Endothelial cell of umbilical vein (primary cell): ENCODE data around the gene GLP2R. TPM values are rescaled to one million over a fixed set of nuclear protein-coding genes. Genes with fewer than 3 reads are reported as not detected.

Experiments used
- BruUV-seq: library from RNA; stranded (reverse); fragments of 400-500 nt; replicated peaks from 2 replicates; lab custom pipeline; 2021; lab: Mats Ljungman, UMichigan
- CTCF ChIA-PET: fragments of 300-600, 350-600 bp; sonication (Branson Sonifier 250); formaldehyde crosslinking; loops from one replicate; lab custom pipeline; 2021; ENCODE audit warnings: antibody characterized with exemption, inconsistent platforms; lab: Charles Lee
- POLR2A ChIA-PET: fragments of 300-600, 350-600 bp; sonication (Branson Sonifier 250); formaldehyde crosslinking; loops from one replicate; lab custom pipeline; 2021; ENCODE audit warnings: antibody characterized with exemption, inconsistent platforms; lab: Charles Lee
- DNase-seq: peaks from one replicate; pipeline ENCODE4 v3.0.0-alpha.2; 2011; ENCODE audit warnings: low read depth, low spot score
- FAIRE-seq: peaks from 2 replicates; lab custom pipeline; 2011; peaks lifted over from hg19 to GRCh38; lab: Jason Lieb, UNC
- H2AFZ ChIP-seq: 2 replicates; pipeline ENCODE4 v1.6.0; 2012; ENCODE audit warnings: low read depth, low read length, control low read depth, inconsistent platforms
- H3K27ac ChIP-seq: 2 replicates; pipeline ENCODE4 v1.5.1; 2011; ENCODE audit warnings: low read depth, mild to moderate bottlenecking, control low read depth, low read length, moderate library complexity; ENCODE audit not compliant: insufficient read depth
- H3K27me3 ChIP-seq, 2 experiments: 2 replicates each; pipeline versions ENCODE4 v1.6.0 to v1.6.1; 2011; ENCODE audit warnings: low read length in 2 of 2, mixed read lengths in 1 of 2; ENCODE audit not compliant: control insufficient read depth in 2 of 2, insufficient read depth in 2 of 2
- H3K36me3 ChIP-seq, 2 experiments: 2 replicates in 1 of 2; 3 replicates in 1 of 2; pipeline ENCODE4 v1.5.1; 2011; ENCODE audit warnings: low read length in 2 of 2, mild to moderate bottlenecking in 1 of 2, moderate library complexity in 1 of 2; ENCODE audit not compliant: control insufficient read depth in 2 of 2, insufficient read depth in 2 of 2; ENCODE audit errors: extremely low read depth in 1 of 2
- H3K4me1 ChIP-seq: 3 replicates; pipeline ENCODE4 v1.5.1; 2011; ENCODE audit warnings: mild to moderate bottlenecking, low read length; ENCODE audit not compliant: control insufficient read depth, insufficient read depth; ENCODE audit errors: extremely low read depth
- H3K4me2 ChIP-seq: 2 replicates; pipeline ENCODE4 v1.6.1; 2011; ENCODE audit warnings: low read length, control low read depth, mixed read lengths; ENCODE audit not compliant: insufficient read depth
- H3K4me3 ChIP-seq, 3 experiments: fragments of 200-600 bp in 1 of 3; sonication (generic), shearing (Covaris generic) in 1 of 3; replicated peaks in 1 of 3; 2 replicates each; pipeline ENCODE4 v1.5.1; 2011 to 2016; ENCODE audit warnings: control low read depth in 3 of 3, low read length in 3 of 3, mild to moderate bottlenecking in 2 of 3, inconsistent platforms in 1 of 3, low read depth in 1 of 3, moderate library complexity in 1 of 3; ENCODE audit not compliant: insufficient read depth in 1 of 3
- H3K79me2 ChIP-seq: 2 replicates; pipeline ENCODE4 v1.6.0; 2012; ENCODE audit warnings: low read length, inconsistent platforms; ENCODE audit not compliant: control insufficient read depth, insufficient read depth
- H3K9ac ChIP-seq: replicated peaks from 2 replicates; pipeline ENCODE3; 2011; ENCODE audit warnings: low read length, control low read depth; ENCODE audit not compliant: insufficient read depth; ENCODE audit errors: extremely low read depth
- H3K9me1 ChIP-seq: replicated peaks from 3 replicates; pipeline ENCODE4 v1.6.0; 2011; ENCODE audit warnings: mild to moderate bottlenecking, low read length; ENCODE audit not compliant: control insufficient read depth, insufficient read depth; ENCODE audit errors: extremely low read depth
- H3K9me3 ChIP-seq: replicated peaks from 2 replicates; pipeline ENCODE4 v1.5.1; 2012; ENCODE audit warnings: low read length, inconsistent platforms; ENCODE audit not compliant: control insufficient read depth, insufficient read depth
- H4K20me1 ChIP-seq: replicated peaks from 2 replicates; pipeline ENCODE3; 2011; ENCODE audit warnings: mild to moderate bottlenecking, low read length; ENCODE audit not compliant: control insufficient read depth, insufficient read depth; ENCODE audit errors: extremely low read depth
- CTCF ChIP-seq, 2 donors: IDR thresholded peaks; 1 replicate in 1 of 2; 2 replicates in 1 of 2; pipeline ENCODE4 v1.5.1; 2011; ENCODE audit warnings: low read length in 2 of 2, mild to moderate bottlenecking in 2 of 2, moderate library complexity in 2 of 2, control low read depth in 1 of 2, inconsistent platforms in 1 of 2, low read depth in 1 of 2; ENCODE audit not compliant: insufficient read depth in 1 of 2; ENCODE audit errors: extremely low read depth in 1 of 2
- FOS ChIP-seq: IDR thresholded peaks from 2 replicates; pipeline ENCODE4 v1.6.1; 2011; ENCODE audit warnings: mild to moderate bottlenecking, low read length, moderate library complexity, borderline replicate concordance; ENCODE audit not compliant: insufficient read depth
- GATA2 ChIP-seq: IDR thresholded peaks from 2 replicates; pipeline ENCODE4 v1.7.0; 2011; ENCODE audit warnings: low read depth, mild to moderate bottlenecking, moderate library complexity, mixed read lengths, low read length; ENCODE audit not compliant: insufficient read length, insufficient read depth
- JUN ChIP-seq: IDR thresholded peaks from 2 replicates; pipeline ENCODE4 v1.6.1; 2011; ENCODE audit warnings: borderline replicate concordance, low read depth; ENCODE audit not compliant: insufficient read length, insufficient read depth
- MAX ChIP-seq: IDR thresholded peaks from 2 replicates; pipeline ENCODE4 v1.6.1; 2011; ENCODE audit not compliant: insufficient read depth, insufficient read length
- MYC ChIP-seq: IDR thresholded peaks from one replicate; pipeline ENCODE4 v1.6.1; 2011; ENCODE audit warnings: mild to moderate bottlenecking, low read depth, low read length
- POLR2A ChIP-seq: IDR thresholded peaks from 2 replicates; pipeline ENCODE4 v1.6.1; 2012; ENCODE audit warnings: low read depth, mild to moderate bottlenecking, control low read depth, low read length
- POLR2AphosphoS5 ChIP-seq: IDR thresholded peaks from 2 replicates; pipeline ENCODE4 v1.6.1; 2012; ENCODE audit warnings: low read depth, mild to moderate bottlenecking, control low read depth, low read length, moderate library complexity; ENCODE audit not compliant: insufficient read depth
- dilution Hi-C: fragments of 300-500 bp; cut with MboI; formaldehyde crosslinking; loops from one replicate; pipeline ENCODE4 v1.15.0; 2019; ENCODE audit warnings: low sequenced_read_pairs; ENCODE audit not compliant: extremely low pct_ligation_motif_present
- intact Hi-C: fragments of 100-400 bp; cut with micrococcal nuclease; formaldehyde crosslinking; loops from one replicate; pipeline ENCODE4 v1.10.0; 2022
- polyA plus RNA-seq, 4 experiments: library from polyadenylated mRNA; depleted of rRNA in 3 of 4; stranded (reverse) in 3 of 4; unstranded in 1 of 4; fragments of >200 nt; gene quantifications; 2 replicates each; pipeline versions ENCODE4 v1.2.1 to v1.2.3, GENCODE V29; 2011 to 2012; ENCODE audit warnings: missing spikeins in 1 of 4
- total RNA-seq: library from RNA; stranded (reverse); gene quantifications from 2 replicates; pipeline ENCODE4 v1.2.3, GENCODE V29; 2021

The GLP2R gene
- total and polyA plus RNA-seq, 2 donors (not counting 3 experiments of a cell fraction or from before 2014, with no cell fraction given), result not detected

GRCh38 chr17:9907131-9907530 is 81.4 kb downstream of the GLP2R start:
- H3K79me2 ChIP-seq, result no peaks in the 10 kb centered on the region
- no peak overlapping the region for H3K27ac ChIP-seq
- no TSS peak for BruUV-seq
- no peak overlapping the region for H2AFZ ChIP-seq
- no peak overlapping the region for H3K4me3 ChIP-seq
- H3K9me1 ChIP-seq, result no peaks in the 10 kb centered on the region
- intact Hi-C loops, result no loop called here
- DNase-seq (no peak), FAIRE-seq (no peak)
- ChIA-PET POLR2A (no interaction called here), CTCF (no interaction called here)
- no peaks in the 10 kb centered on the region for H3K27me3 ChIP-seq
- peaks cover 7% of the 10 kb centered on the region for H3K9me3 ChIP-seq
- H3K4me2 ChIP-seq, result no peak overlapping the region
- no peak overlapping the region for H3K9ac ChIP-seq
- no peaks in the 10 kb centered on the region for H3K4me1 ChIP-seq
- H4K20me1 ChIP-seq, result no peaks in the 10 kb centered on the region
- dilution Hi-C loops, result no loop called here
- no peaks in the 10 kb centered on the region for H3K36me3 ChIP-seq
- TF ChIP-seq CTCF (IDR thresholded peaks at IDR 0.05; ENCODE audit: extremely low read depth in 1 of 2, insufficient read depth in 1 of 2, low read depth in 1 of 2, low read length in 2 of 2) (no peak), JUN (no peak), FOS (no peak), GATA2 (no peak), MYC (no peak), POLR2A (no peak), MAX (no peak), POLR2AphosphoS5 (no peak)
